Vagina (tissue), 2 donors: ENCODE results near the gene TSPAN5.

Experiments used
- POLR2A ChIP-seq, 2 donors: fragments of 450-650 bp; IDR thresholded peaks; one replicate each; pipeline ENCODE4 v1.6.1; 2017; ENCODE audit warnings: antibody characterized with exemption in 2 of 2, mild to moderate bottlenecking in 2 of 2, moderate library complexity in 2 of 2
- POLR2AphosphoS5 ChIP-seq, 2 donors: sonication (generic); formaldehyde crosslinking; IDR thresholded peaks; one replicate each; pipeline ENCODE4 v1.9.0; 2017; ENCODE audit warnings: antibody characterized with exemption in 2 of 2, mild to moderate bottlenecking in 2 of 2, low read depth in 1 of 2; ENCODE audit not compliant: insufficient read depth in 1 of 2
- TF ChIP-seq, protein P1 (sequence below), 3 experiments: fragments of 450-650 bp in 2 of 3; fragments of 200-600 bp in 1 of 3; sonication (generic) in 1 of 3; IDR thresholded peaks; one replicate each; pipeline ENCODE4 v1.5.1; 2017 to 2019; ENCODE audit warnings: antibody characterized with exemption in 3 of 3, mild to moderate bottlenecking in 2 of 3, moderate library complexity in 2 of 3

DNA sequence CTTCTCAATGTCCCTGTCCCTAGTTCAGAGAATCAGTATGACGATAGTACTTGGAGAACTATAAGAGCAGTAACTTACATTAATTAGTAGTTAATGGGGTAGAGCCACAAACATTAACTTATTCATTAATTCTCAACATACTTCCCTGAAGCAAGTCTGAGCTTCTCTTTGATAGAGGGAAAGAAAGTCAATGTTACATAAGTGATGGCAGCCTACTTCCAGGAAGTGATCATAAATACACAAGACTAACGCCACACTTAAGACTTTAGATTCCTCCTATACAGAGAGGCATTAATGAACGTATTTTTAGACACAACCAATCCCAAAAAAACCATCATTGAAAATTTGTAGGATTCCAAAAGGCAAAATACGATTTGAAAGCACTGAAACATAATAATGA lies 33.8 kb downstream of the TSPAN5 start:
- TF ChIP-seq POLR2A (IDR thresholded peaks at IDR 0.05) (no peak), POLR2AphosphoS5 (IDR thresholded peaks at IDR 0.05; ENCODE audit: insufficient read depth in 1 of 2, low read depth in 1 of 2) (no peak)
- TF ChIP-seq, protein P1, sequence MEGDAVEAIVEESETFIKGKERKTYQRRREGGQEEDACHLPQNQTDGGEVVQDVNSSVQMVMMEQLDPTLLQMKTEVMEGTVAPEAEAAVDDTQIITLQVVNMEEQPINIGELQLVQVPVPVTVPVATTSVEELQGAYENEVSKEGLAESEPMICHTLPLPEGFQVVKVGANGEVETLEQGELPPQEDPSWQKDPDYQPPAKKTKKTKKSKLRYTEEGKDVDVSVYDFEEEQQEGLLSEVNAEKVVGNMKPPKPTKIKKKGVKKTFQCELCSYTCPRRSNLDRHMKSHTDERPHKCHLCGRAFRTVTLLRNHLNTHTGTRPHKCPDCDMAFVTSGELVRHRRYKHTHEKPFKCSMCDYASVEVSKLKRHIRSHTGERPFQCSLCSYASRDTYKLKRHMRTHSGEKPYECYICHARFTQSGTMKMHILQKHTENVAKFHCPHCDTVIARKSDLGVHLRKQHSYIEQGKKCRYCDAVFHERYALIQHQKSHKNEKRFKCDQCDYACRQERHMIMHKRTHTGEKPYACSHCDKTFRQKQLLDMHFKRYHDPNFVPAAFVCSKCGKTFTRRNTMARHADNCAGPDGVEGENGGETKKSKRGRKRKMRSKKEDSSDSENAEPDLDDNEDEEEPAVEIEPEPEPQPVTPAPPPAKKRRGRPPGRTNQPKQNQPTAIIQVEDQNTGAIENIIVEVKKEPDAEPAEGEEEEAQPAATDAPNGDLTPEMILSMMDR (IDR thresholded peaks at IDR 0.05): no peak
